Activated CD8-positive, alpha-beta memory T cell treated with anti-CD3 and anti-CD28 coated beads for 4 hours (primary cell): ENCODE data around the gene RSPH9.
"Not testable (repeated sequence)": the region's sequence is repeated elsewhere in the genome, so short reads cannot be mapped to it uniquely, and the experiment has no call there.

Experiments
- DNase-seq, 2 donors: peaks; one replicate each; pipeline ENCODE4 v3.0.0-alpha.2; 2020; ENCODE audit warnings: low read depth in 2 of 2

The RSPH9 gene

DNA sequence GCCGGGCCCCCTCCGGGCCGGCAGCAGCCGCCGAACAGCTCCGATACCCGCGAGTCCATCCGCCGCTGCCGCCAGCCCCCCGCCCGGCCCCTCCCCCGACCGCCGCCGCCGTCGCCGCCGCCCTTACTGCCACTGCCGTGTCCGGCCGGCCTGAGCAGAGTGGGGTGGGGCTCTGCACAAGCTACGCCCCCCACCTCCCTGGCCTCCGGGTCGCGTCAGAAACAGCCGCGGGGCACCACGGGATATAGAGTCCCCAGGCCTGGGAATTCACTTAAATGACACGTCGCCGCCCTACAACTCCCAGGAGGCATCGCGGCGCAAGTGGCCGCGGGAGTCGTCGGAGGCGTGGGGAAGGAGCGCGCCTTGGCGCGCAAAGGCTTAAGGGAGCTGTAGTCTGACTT, 15.7 kb upstream of the RSPH9 start, which contains the start of gene GTPBP2:
TSS of gene GTPBP2 (minus strand) at position 161 of the 401 bp plus-strand sequence. CDS start at position 59, 102 bp downstream.
- peak; percentile 93 to 95 for DNase-seq

DNA sequence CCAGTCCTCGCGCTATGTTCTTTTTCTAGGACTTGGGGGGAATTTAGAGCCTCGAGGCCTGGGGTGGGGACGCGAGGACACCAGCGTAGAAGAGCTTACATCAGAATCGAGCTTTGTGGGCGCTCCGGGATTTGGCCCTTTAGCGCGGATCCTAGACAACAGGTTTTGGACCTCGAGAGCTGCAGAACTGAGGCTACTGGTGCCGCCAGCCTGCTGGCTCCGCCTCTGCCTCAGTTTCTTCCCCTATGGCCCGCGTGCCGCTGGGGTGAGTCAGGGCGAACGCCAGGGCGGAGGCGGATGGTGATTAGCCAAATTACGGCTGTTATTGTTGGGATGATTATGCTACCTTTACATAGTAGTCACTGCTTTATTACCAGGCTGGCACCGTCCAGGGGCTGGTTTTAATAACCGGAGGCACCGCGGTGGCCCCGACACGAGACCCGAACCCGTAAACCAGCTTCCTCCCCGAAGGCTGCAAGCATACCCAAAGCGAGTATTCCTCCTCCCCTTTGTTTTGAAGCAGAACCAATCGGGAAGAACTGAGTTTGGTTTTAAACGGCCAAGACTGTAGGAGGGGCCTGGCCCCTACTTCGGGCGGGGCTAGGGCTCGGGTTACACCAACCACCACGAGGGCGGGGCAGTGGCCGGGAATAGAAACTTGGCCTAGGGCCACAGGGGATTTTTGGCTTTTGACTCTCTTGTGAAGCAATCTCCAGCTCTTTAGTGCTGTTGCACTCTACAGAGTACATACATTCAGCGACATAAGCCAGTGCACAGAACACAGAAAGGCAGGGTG, 15.1 kb upstream of the RSPH9 start:
- peak; percentile 69 to 70 for DNase-seq

DNA sequence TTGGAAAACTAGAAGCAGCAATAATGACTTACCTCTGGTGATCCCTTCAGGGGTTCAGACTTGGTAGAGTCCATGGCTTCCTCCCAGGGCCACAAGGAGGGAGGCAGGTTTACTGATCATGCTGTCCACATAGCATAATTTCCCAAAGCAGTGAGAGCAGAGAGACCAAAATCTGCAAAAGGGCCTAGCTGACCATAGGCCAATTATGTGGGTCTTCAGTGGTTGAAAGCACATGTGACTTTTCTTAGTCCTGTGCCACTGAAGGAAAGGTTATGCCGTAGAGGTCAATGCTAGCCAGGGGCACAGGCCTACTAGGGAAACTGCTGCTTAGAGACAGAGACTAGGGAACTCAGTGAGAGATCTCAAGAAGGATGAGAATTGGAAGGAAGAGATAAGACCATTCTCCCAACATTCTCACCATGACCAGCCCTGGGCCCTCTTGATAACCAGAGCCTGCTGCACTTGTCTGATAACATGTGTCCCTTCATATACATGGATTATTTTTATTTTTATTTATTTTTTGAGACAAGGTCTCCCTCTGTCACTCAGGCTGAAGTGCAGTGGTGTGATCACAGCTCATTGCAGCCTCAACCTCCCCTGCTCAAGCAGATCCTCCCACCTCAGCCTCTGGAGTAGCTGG, 13.7 kb upstream of the RSPH9 start:
- DNase-seq = no peak

DNA sequence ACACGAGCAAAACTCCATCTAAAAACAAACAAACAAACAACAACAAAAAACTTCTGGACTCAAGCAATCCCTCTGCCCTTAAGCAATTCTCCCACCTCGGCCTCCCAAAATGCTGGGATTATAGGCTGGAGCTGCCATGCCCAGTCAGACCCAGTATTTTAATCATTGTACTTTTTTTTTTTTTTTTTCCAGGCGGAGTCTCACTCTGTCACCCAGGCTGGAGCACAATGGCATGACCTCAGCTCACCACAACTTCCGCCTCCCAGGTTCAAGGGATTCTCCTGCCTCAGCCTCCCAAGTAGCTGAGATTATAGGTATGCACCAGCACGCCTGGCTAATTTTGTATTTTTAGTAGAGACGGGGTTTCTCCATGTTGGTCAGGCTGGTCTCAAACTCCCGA, 11.8 kb upstream of the RSPH9 start:
- not testable (repeated sequence) for DNase-seq

DNA sequence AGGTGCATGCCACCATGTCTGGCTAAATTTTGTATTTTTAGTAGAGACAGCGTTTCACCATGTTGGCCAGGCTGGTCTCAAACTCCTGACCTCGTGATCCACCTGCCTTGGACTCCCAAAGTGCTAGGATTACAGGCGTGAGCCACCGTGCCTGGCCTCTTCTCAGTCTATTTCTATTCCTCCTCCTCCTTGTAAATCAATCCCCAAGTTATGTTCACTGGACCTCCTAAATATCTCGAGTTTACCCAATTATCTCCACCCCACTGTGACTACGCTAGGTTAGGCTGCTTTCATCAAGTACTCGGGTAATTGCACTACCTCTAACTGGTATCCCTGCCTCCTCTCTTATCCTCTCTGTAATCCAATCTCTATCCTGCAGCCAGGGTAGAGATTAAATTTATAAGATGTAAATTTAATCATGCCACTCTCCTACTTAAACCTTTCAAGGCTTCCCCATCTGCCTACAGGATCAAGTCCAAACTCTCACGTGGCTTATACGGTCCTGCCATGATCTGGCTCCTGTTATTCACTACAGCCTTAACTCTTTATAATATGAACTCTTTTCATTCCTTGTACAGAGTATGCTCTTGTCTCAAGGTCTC, 10.0 kb upstream of the RSPH9 start:
- no peak for DNase-seq

DNA sequence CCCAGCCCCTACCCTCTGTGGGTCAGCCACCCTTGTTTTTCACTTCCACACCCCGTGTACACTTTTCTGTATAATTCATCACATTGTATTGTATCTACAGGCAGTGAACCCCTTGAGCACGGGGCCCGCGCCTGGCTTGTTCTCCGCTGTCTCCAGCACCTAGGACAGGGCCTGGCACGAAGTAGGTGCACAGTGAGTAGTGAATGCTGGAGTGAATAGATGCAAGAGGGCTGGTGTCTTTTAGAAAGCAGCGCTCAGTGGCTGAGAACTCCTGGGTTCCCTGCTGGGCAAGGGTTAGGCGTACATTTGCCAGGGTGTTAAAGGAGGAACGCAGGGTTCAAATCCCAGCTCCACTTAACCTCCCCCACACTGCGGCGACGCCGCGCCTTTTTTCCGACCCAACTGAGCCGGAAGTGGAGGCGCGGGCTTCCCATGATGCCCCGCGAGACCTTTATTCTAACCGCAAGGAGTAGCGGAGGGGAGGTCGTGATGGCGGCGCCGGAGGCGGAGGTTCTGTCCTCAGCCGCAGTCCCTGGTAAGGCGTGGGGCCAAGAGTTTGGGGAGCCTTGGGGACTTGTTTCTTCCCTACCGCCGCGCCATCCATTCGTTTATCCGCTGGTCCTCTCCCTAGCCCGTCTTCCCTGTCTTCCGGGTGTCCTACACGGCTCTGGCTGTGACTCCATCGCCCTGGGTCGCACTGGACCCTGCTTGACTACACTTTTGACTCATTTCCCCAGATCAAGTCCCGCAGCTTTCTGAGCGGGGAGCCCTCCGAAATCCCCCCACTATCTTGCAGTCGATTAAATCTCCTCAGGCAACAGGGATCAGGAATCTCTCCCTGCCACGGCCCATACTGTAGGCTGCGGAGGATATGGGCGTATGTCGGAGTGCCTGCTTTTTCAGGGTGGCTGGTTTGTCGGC, 9.2 kb upstream of the RSPH9 start, which contains the start of gene MAD2L1BP:
TSS of gene MAD2L1BP (plus strand) at position 454 of the 921 bp plus-strand sequence. CDS start at position 490, 36 bp downstream.
- DNase-seq = peak; percentile 76

DNA sequence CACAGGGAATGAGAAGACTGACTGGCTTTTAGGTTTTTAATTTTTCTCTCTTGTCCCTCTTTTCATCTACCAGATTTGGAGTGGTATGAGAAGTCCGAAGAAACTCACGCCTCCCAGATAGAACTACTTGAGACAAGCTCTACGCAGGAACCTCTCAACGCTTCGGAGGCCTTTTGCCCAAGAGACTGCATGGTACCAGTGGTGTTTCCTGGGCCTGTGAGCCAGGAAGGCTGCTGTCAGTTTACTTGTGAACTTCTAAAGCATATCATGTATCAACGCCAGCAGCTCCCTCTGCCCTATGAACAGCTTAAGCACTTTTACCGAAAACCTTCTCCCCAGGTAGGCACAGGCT, 8.6 kb upstream of the RSPH9 start:
- DNase-seq = no peak

DNA sequence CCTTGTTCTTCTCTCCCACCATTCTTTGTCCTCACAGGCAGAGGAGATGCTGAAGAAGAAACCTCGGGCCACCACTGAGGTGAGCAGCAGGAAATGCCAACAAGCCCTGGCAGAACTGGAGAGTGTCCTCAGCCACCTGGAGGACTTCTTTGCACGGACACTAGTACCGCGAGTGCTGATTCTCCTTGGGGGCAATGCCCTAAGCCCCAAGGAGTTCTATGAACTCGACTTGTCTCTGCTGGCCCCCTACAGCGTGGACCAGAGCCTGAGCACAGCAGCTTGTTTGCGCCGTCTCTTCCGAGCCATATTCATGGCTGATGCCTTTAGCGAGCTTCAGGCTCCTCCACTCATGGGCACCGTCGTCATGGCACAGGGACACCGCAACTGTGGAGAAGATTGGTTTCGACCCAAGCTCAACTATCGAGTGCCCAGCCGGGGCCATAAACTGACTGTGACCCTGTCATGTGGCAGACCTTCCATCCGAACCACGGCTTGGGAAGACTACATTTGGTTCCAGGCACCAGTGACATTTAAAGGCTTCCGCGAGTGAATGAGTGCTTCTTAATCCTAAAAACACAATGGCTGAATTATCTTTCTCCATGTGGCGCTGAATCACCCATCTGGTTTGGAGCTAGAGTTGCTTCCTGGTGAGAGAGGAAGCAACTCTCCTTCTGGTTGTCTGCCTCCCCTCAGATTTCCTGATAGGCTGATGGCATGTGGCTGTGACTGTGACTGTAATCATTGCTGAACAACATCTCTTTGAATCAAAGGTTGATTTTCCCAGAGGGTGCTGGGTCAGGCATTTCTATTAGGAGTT, 4.6 kb upstream of the RSPH9 start:
- DNase-seq = no peak

DNA sequence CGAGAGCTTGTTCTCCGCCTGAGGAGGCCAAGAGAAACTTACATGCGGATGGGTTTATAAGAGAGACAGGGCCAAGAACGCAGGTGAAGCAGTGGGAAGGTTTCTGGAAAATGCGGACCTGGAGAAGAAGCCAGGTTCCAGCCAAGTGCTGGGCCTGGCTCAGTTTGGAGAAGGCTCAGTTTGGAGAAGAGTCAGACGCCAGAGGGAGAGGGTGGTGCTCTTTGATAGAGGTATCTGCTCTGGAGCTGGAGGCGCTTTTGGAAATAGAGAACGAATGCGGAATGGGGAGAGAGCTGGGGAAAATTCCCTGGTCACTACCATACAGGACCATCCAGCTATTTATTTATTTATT, 753 bp downstream of the RSPH9 start:
- no peak for DNase-seq

DNA sequence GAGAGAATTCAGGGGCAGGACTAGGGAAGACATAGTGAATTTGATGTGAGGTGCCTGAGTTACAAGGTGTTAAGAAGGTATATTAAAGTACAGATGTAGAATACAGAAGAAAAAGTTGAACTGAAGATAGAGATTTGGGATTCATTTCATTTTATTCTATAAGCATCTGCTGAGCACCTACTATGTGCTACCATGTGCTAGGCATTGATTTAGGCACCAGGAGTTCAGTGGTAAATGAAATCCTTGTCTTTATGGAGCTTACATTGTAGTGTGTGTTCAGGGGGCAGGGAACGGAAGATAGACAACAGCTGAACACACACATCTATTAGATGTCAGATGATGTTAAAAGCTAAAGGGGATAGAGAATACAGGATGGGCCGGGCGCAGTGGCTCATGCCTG, 2.8 kb downstream of the RSPH9 start:
- DNase-seq = no peak

DNA sequence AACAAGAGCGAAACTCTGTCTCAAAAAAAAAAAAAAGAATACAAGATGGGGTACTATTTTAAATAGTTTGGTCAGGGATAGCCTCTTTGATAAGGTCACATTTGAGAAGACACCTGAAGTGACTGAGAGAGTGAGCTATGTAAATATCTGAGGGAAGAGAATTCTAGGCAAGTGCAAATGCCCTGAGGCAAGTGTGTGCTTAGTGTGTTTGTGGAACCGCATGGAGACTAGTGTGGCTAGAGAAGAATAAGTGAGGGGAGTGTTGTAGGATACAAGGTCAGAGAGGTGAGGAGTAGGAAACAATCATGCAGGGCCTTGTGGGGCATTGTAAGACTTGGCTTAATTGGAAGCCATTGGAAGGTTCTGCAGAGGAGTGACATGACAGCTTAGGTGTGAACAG, 3.4 kb downstream of the RSPH9 start:
- DNase-seq = no peak

DNA sequence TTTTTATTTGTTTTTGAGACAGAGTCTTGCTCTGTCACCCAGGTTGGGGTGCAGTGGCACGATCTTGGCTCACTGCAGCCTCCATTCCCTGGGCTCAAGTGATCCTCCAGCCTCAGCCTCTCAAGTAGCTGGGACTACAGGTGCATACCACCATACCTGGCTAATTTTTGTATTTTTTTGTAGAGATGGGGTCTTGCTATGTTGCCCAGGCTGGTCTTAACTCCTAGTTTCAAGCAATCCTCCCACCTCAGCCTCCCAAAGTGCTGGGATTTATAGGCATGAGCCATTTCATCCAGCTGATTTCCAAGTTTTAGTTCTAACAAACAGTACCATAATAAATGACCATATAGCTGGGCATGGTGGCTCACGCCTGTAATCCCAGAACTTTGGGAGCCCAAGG, 8.0 kb downstream of the RSPH9 start:
- DNase-seq = not testable (repeated sequence)

DNA sequence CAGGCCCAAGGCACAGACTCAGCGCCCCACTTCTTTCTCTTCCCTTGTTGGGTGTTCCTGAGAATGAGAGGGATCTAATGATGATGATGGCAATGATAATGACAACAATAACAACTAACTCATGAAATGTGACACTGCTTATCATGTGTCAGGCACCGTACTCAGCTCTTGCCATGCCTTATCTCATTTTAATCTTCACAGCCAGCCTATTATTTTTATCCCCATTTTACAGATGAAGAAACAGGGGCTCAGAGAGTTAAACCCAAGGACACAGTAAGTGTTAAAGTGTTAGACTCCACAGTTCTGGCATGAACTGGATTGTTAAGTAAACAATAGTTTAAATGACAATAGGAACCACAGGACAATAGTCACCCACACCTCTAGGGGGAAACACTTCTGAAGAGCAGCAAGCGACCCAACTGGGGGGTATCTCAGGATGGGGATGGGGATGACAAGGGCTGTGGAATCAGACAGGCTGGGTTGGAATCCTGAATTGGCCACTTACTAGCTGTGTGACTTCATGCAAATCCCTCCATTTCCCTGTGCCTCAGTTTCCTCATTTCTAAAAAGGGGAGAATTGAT, 12.5 kb downstream of the RSPH9 start:
- no peak for DNase-seq

DNA sequence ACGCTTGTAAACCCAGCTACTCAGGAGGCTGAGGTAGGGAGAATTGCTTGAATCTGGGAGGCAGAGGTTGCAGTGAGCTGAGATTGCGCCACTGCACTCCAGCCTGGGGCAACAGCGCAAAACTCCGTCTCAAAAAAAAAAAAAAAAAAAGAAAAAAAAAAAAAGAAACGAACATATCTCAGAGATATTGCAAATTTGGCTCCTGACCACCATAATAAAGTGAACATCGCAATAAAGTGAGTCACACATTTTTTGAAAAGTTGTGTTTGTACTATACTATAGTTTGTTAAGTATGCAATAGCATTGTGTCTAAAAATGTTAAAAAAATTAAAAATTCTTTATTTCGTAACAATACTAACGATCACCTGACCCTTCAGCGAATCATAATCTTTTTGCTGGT, 13.3 kb downstream of the RSPH9 start:
- DNase-seq = no peak

DNA sequence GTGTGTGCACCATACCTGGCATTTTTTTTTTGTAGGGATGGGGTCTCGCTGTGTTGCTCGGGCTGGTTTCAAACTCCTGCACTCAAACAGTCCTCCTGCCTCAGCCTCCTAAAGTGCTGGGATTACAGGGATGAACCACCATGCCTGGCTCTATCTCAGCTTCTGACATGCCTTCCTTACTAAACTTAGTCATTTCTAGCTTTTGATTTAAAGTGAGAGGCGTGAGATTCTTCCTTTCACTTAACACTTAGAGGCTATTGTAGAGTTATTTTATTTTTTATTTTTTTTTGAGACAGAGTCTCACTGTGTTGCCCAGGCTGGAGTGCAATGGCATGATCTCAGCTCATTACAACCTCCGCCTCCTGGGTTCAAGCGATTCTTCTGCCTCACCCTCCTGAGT, 18.1 kb downstream of the RSPH9 start:
- DNase-seq = not testable (repeated sequence)

DNA sequence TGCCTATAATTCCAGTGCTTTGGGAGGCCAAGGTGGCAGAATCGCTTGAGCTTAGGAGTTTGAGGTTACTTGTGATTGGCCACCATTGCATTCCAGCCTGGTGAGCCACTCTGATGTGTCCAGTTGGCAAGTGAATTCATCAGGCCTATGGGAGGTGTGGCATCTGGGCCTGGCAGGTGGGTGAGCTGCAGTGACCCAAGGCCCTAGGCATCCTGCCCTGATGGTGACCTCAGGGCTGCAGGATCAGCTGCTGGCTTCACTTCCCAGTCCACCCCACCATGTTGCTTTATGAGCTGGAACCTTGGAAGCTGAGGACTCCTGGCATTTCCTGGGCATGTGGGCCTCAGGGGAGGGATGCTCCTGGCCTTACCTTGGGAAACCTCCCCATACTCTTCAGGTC, 20.5 kb downstream of the RSPH9 start:
- no peak for DNase-seq

DNA sequence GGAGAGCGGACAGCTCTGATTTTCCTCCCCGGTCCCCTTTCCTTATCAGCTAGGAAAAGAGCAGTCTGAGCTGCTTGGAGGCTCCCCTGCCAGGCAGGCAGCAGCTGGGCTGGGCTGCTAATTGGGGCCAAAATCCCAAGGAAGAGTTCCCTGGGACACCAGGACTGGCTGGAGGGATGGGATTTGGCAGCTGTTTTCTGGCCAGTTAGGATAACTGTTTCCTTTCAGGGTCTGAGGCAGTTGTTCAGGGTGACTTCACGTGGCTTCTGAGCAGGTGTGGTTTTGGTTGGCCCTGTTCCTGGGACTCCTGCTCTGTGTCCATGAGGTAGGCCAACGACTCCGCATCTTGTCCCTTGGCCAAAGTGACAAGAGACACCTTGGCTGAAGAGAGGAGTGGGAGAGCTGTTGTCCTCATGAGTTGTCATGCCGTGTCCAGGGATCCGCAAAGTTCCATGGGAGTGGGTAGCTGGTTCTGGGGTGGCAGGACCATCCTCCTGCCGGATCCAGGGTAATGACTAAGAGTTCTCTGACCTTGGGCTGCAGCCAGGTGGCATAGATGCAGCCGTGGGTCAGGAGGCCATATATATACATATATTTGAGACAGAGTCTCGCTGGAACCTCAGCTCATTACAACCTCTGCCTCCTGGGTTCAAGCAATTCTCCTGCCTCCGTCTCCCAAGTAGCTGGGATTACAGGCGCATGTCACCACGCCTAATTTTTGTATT, 21.5 kb downstream of the RSPH9 start:
- DNase-seq = no peak

DNA sequence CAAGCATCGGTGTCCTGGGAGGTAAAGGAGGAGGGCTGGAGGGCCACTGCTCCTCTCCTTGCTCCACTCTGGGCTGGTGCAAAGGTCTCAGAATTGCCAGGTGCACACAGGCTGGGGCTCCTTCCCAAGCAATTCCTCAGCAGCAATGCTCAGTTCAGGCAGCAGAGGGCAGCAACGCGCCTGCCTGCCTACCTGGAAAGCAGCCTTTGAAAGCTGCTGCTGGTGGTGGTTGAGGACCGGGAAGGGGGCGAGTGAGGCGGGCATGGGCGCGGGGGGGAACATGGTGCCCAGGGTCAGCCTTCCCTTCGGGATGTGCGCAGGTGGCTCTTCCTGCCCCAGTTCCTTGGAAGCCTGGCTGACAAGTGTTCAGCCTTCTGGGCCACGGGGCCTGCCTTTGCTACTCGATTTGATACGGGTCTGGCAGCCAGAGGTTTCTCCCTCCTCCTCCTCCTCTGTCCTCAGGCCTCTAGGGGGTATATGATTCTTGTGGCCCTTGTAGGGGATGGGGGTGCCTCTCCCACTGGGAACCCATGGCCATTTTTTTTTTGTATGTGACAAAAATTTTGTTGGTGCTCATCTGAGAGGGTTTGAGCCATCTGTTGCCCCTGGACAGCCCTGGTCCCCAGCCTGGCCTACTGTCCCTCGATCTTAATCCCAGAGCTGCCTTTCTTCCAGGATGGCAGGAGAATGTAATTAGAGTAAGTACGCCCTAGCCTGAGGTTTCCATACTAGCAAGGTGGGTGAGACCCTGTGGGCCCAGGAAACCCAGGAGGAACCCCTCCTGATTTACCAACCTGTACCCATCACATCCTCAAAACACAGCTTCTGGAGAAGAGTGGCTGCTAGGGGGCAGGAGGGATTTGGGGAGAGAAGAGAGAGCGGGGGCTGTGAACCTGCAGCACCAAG, 22.7 kb downstream of the RSPH9 start:
- peak; percentile 35 to 62 for DNase-seq
